Esophagus muscularis mucosa (tissue), 4 donors: ENCODE results near the gene ZFX. TPM values are rescaled to one million over a fixed set of nuclear protein-coding genes. Genes with fewer than 3 reads are reported as not detected.
"Not testable (repeated sequence)": the region's sequence is repeated elsewhere in the genome, so short reads cannot be mapped to it uniquely, and the experiment has no call there.

Experiments
- DNase-seq: peaks from one replicate; pipeline ENCODE4 v3.0.0-alpha.2; 2017; ENCODE audit errors: extremely low spot score
- H3K27ac ChIP-seq, 4 donors: fragments of 200-600 bp; sonication (generic); replicated peaks in 1 of 4; 1 replicate in 3 of 4; 2 replicates in 1 of 4; pipeline ENCODE4 v1.5.1; 2016 to 2019; ENCODE audit warnings: mild to moderate bottlenecking in 1 of 4
- H3K27me3 ChIP-seq, 4 donors: fragments of 200-600 bp; sonication (generic); one replicate each; pipeline versions ENCODE4 v1.5.1 to v1.6.0; 2016 to 2019
- H3K36me3 ChIP-seq, 4 donors: fragments of 200-600 bp; sonication (generic); one replicate each; pipeline ENCODE4 v1.5.1; 2016 to 2019
- H3K4me1 ChIP-seq, 4 donors: fragments of 200-600 bp; sonication (generic); one replicate each; pipeline ENCODE4 v1.5.1; 2016 to 2019
- H3K4me3 ChIP-seq, 4 donors: fragments of 200-600 bp; sonication (generic); 1 replicate in 2 of 4; 2 replicates in 2 of 4; pipeline ENCODE4 v1.5.1; 2016 to 2019; ENCODE audit warnings: mild to moderate bottlenecking in 4 of 4, moderate library complexity in 1 of 4
- H3K9me3 ChIP-seq, 4 donors: fragments of 200-600 bp; sonication (generic); 1 replicate in 3 of 4; 2 replicates in 1 of 4; pipeline ENCODE4 v1.5.1; 2016 to 2019
- CTCF ChIP-seq, 3 experiments: fragments of 200-600 bp in 2 of 3; fragments of 450-650 bp in 1 of 3; sonication (generic) in 2 of 3; IDR thresholded peaks; one replicate each; pipeline ENCODE4 v1.5.1; 2017 to 2019; ENCODE audit warnings: antibody characterized with exemption in 3 of 3, mild to moderate bottlenecking in 2 of 3, moderate library complexity in 1 of 3
- EP300 ChIP-seq: sonication (generic); formaldehyde crosslinking; IDR thresholded peaks from one replicate; pipeline ENCODE4 v1.6.1; 2017; ENCODE audit warnings: antibody characterized with exemption
- POLR2A ChIP-seq: fragments of 450-650 bp; IDR thresholded peaks from one replicate; pipeline ENCODE4 v1.6.1; 2017; ENCODE audit warnings: antibody characterized with exemption, moderate library complexity, mild to moderate bottlenecking, low read depth
- POLR2AphosphoS5 ChIP-seq, 2 donors: sonication (generic); formaldehyde crosslinking; IDR thresholded peaks; one replicate each; pipeline ENCODE4 v1.6.1; 2017; ENCODE audit warnings: antibody characterized with exemption in 2 of 2
- WGBS: methylation state at CpG from one replicate; pipeline ENCODE4 v1.1.5; 2018; 5-methylcytosine and 5-hydroxymethylcytosine counted together
- intact Hi-C: fragments of 100-400 bp; cut with DNase I; formaldehyde crosslinking; loops from one replicate; pipeline ENCODE4 v1.15.1; 2023
- total RNA-seq, 4 donors: library from RNA; depleted of rRNA; stranded (reverse); fragments of >200 nt; gene quantifications; one replicate each; pipeline versions ENCODE4 v1.1.0 to v1.2.1, GENCODE V29; 2016

Gene ZFX
- total RNA-seq, 4 donors from 2014 or later = 52.3 to 75.6 (median 66.4) TPM

GRCh38 chrX:24151513-24151912 is 2.0 kb downstream of the ZFX start:
- Histone ChIP-seq H3K9me3 (no peaks in the 10 kb centered on the region), H3K27me3 (no peaks in the 10 kb centered on the region), H3K27ac (peak overlapping the region; percentile 95 to 98 (median 96)), H3K4me1 (peaks cover 69 to 80% (median 72%) of the 10 kb centered on the region in 4 donors), H3K4me3 (peak overlapping the region; percentile 64 to 88 (median 74)), H3K36me3 (no peaks in the 10 kb centered on the region)
- TF ChIP-seq POLR2AphosphoS5 (IDR thresholded peaks at IDR 0.05) (no peak), POLR2A (no peak), CTCF (IDR thresholded peaks at IDR 0.05) (no peak), EP300 (no peak)
- intact Hi-C loops = loop anchor here (2.0 to 10.0 kb wide), 2 partner anchors 71 to 97 kb away; partner anchors contain the start of gene EIF2S3
- 55% methylated on average over 8 of the region's 8 CpGs for WGBS
- DNase-seq = no peak

GRCh38 chrX:24153178-24153795 is 3.8 kb downstream of the ZFX start:
- Histone ChIP-seq H3K4me3 (peak overlapping the region in 1 of 4 donors; percentile 5), H3K9me3 (no peaks in the 10 kb centered on the region), H3K27ac (peak overlapping the region; percentile 7 to 98 (median 78)), H3K27me3 (no peaks in the 10 kb centered on the region), H3K4me1 (peaks cover 57 to 76% (median 66%) of the 10 kb centered on the region in 4 donors), H3K36me3 (no peaks in the 10 kb centered on the region)
- WGBS = 19% methylated on average over 4 of the region's 4 CpGs
- no peak for DNase-seq
- TF ChIP-seq CTCF (IDR thresholded peaks at IDR 0.05) (no peak), POLR2AphosphoS5 (IDR thresholded peaks at IDR 0.05) (no peak), EP300 (no peak), POLR2A (no peak)
- intact Hi-C loops = loop anchor here (10.0 kb wide), 1 partner anchor 98 kb away; the partner anchor contains the start of gene EIF2S3

- Histone ChIP-seq H3K27me3 (no peaks in the 10 kb centered on the region), H3K4me1 (peaks cover 53 to 71% (median 67%) of the 10 kb centered on the region in 4 donors), H3K36me3 (no peaks in the 10 kb centered on the region), H3K4me3 (peak overlapping the region in 1 of 4 donors; percentile 5), H3K27ac (peak overlapping the region in 3 of 4 donors; percentile 7 to 98 (median 59)), H3K9me3 (no peaks in the 10 kb centered on the region)
- WGBS = 36% methylated on average over 2 of the region's 2 CpGs
- no peak for DNase-seq
- intact Hi-C loops = loop anchor here (2.0 to 10.0 kb wide), 2 partner anchors 89 to 99 kb away; partner anchors contain the start of gene EIF2S3
- no peak for TF ChIP-seq POLR2A
- TF ChIP-seq EP300 = no peak
- no peak for TF ChIP-seq POLR2AphosphoS5 (IDR thresholded peaks at IDR 0.05)
- no peak for TF ChIP-seq CTCF (IDR thresholded peaks at IDR 0.05)
Measured at GRCh38 chrX:24153796-24154189, 4.3 kb downstream of the ZFX start.

GRCh38 chrX:24154490-24155034 is 5.0 kb downstream of the ZFX start:
- no peak for DNase-seq
- no peaks in the 10 kb centered on the region for H3K36me3 ChIP-seq
- TF ChIP-seq POLR2AphosphoS5 (IDR thresholded peaks at IDR 0.05) (no peak), POLR2A (no peak), CTCF (IDR thresholded peaks at IDR 0.05) (no peak), EP300 (no peak)
- H3K27ac ChIP-seq = peak overlapping the region in 3 of 4 donors; percentile 7 to 98 (median 59)
- peaks cover 53 to 78% (median 74%) of the 10 kb centered on the region in 4 donors for H3K4me1 ChIP-seq
- H3K27me3 ChIP-seq = no peaks in the 10 kb centered on the region
- intact Hi-C loops = loop anchor here (2.0 to 10.0 kb wide), 2 partner anchors 88 to 100 kb away; partner anchors contain the start of gene EIF2S3
- peak overlapping the region in 1 of 4 donors; percentile 11 for H3K4me3 ChIP-seq
- WGBS = 46% methylated on average over 8 of the region's 8 CpGs
- no peaks in the 10 kb centered on the region for H3K9me3 ChIP-seq

- not testable (repeated sequence) for H3K9me3 ChIP-seq, H3K27me3 ChIP-seq, H3K36me3 ChIP-seq, H3K4me3 ChIP-seq, DNase-seq
- 89% methylated on average over 7 of the region's 7 CpGs for WGBS
- Histone ChIP-seq H3K4me1 (peaks cover 53 to 81% (median 80%) of the 10 kb centered on the region in 4 donors), H3K27ac (peak overlapping the region in 2 of 4 donors; percentile 59 to 98)
- intact Hi-C loops = loop anchor here (2.0 to 10.0 kb wide), 2 partner anchors 87 to 101 kb away; partner anchors contain the start of gene EIF2S3
Measured at GRCh38 chrX:24155747-24156146, 6.2 kb downstream of the ZFX start.
